HG03045 (cell line): ENCODE measurements around the gene NCAPH2.

ENCODE experiments used
- ATAC-seq: cut with Tn5 transposase; IDR thresholded peaks from one replicate; pipeline ENCODE4 v1.9.1; 2021; ENCODE audit warnings: mild to moderate bottlenecking, moderate library complexity; ENCODE audit not compliant: unreplicated experiment

Gene NCAPH2

GRCh38 chr22:50568626-50569025 is 60.6 kb downstream of the NCAPH2 start:
- ATAC-seq = no peak

GRCh38 chr22:50569041-50569459 is 61.0 kb downstream of the NCAPH2 start:
- ATAC-seq = no peak

- ATAC-seq = no peak
Observed at GRCh38 chr22:50569896-50570535, 62.0 kb downstream of the NCAPH2 start.

GRCh38 chr22:50570861-50571260 is 62.8 kb downstream of the NCAPH2 start:
- no peak for ATAC-seq

- ATAC-seq = no peak
Observed at GRCh38 chr22:50571264-50572175, 63.5 kb downstream of the NCAPH2 start.

GRCh38 chr22:50572965-50573364 is 64.9 kb downstream of the NCAPH2 start:
- ATAC-seq = no peak

- no peak for ATAC-seq
Observed at GRCh38 chr22:50573491-50574382, 65.7 kb downstream of the NCAPH2 start.

GRCh38 chr22:50574383-50574755 is 66.3 kb downstream of the NCAPH2 start:
- no peak for ATAC-seq
